Naive thymus-derived CD4-positive, alpha-beta T cell (primary cell): Measurements from ENCODE around the gene DENND6B. TPM values are rescaled to one million over a fixed set of nuclear protein-coding genes. Genes with fewer than 3 reads are reported as not detected.

ENCODE experiments used
- ATAC-seq: fragments of 150-1000 bp; cut with Tn5 transposase; 2 replicates; pipeline ENCODE4 v1.10.0; 2021; ENCODE audit warnings: mild to moderate bottlenecking, moderate library complexity
- CTCF ChIA-PET: fragments of 350-600 bp; sonication (Branson Sonifier 250); formaldehyde crosslinking; loops from one replicate; lab custom pipeline; 2021; ENCODE audit warnings: antibody characterized with exemption; lab: Charles Lee
- POLR2A ChIA-PET: fragments of 350-600 bp; sonication (Branson Sonifier 250); formaldehyde crosslinking; loops from one replicate; lab custom pipeline; 2021; ENCODE audit warnings: antibody characterized with exemption, inconsistent platforms; lab: Charles Lee
- DNase-seq, 9 donors: peaks; one replicate each; pipeline versions ENCODE4 v3.0.0 to v3.0.0-alpha.2; 2020 to 2022; ENCODE audit warnings: mixed read lengths in 1 of 9
- H3K27ac ChIP-seq: one replicate; pipeline ENCODE4 v1.7.0; 2013; ENCODE audit warnings: mild to moderate bottlenecking, low read depth, low read length, moderate library complexity
- H3K27me3 ChIP-seq, 2 donors: one replicate each; pipeline ENCODE4 v1.7.0; 2013; ENCODE audit warnings: low read length in 2 of 2, mild to moderate bottlenecking in 2 of 2, moderate library complexity in 2 of 2; ENCODE audit not compliant: control insufficient read depth in 2 of 2, insufficient read depth in 2 of 2
- H3K36me3 ChIP-seq, 3 experiments: 1 replicate in 2 of 3; 2 replicates in 1 of 3; pipeline ENCODE4 v1.7.0; 2013; ENCODE audit warnings: low read length in 3 of 3, mild to moderate bottlenecking in 3 of 3, moderate library complexity in 1 of 3; ENCODE audit not compliant: insufficient read depth in 3 of 3, control insufficient read depth in 2 of 3
- H3K4me1 ChIP-seq, 2 donors: one replicate each; pipeline ENCODE4 v1.7.0; 2013; ENCODE audit warnings: low read length in 2 of 2, mild to moderate bottlenecking in 2 of 2, moderate library complexity in 1 of 2; ENCODE audit not compliant: control insufficient read depth in 2 of 2, insufficient read depth in 2 of 2
- H3K4me3 ChIP-seq: 2 replicates; pipeline ENCODE4 v1.7.0; 2013; ENCODE audit warnings: mild to moderate bottlenecking, low read length
- H3K9me3 ChIP-seq, 3 experiments: 1 replicate in 2 of 3; 2 replicates in 1 of 3; pipeline ENCODE4 v1.7.0; 2013; ENCODE audit warnings: low read length in 3 of 3; ENCODE audit not compliant: control insufficient read depth in 2 of 3
- H3K27ac Mint-ChIP-seq, 9 donors: one replicate each; pipeline ENCODE4 v1.8.0; 2020 to 2022; ENCODE audit warnings: mixed read lengths in 9 of 9, mild to moderate bottlenecking in 8 of 9, moderate library complexity in 5 of 9, inconsistent platforms in 2 of 9
- H3K27me3 Mint-ChIP-seq, 5 donors: one replicate each; pipeline ENCODE4 v1.8.0; 2021 to 2022; ENCODE audit warnings: mixed read lengths in 5 of 5, mild to moderate bottlenecking in 1 of 5
- H3K36me3 Mint-ChIP-seq, 5 donors: one replicate each; pipeline ENCODE4 v1.8.0; 2020 to 2022; ENCODE audit warnings: mixed read lengths in 5 of 5, mild to moderate bottlenecking in 3 of 5, inconsistent platforms in 1 of 5
- H3K4me1 Mint-ChIP-seq, 7 donors: one replicate each; pipeline ENCODE4 v1.8.0; 2020 to 2022; ENCODE audit warnings: mixed read lengths in 7 of 7, mild to moderate bottlenecking in 3 of 7, inconsistent platforms in 1 of 7
- H3K4me3 Mint-ChIP-seq, 10 donors: one replicate each; pipeline ENCODE4 v1.8.0; 2020 to 2022; ENCODE audit warnings: mild to moderate bottlenecking in 10 of 10, mixed read lengths in 10 of 10, moderate library complexity in 6 of 10, inconsistent platforms in 2 of 10
- H3K9me3 Mint-ChIP-seq, 11 donors: one replicate each; pipeline ENCODE4 v1.8.0; 2020 to 2022; ENCODE audit warnings: mixed read lengths in 11 of 11, mild to moderate bottlenecking in 4 of 11, inconsistent platforms in 1 of 11, moderate library complexity in 1 of 11
- intact Hi-C, 2 donors: fragments of 100-400 bp; cut with micrococcal nuclease; formaldehyde crosslinking; loops; one replicate each; pipeline ENCODE4 v1.15.1; 2023
- polyA plus RNA-seq, 2 donors: library from polyadenylated mRNA; unstranded; fragments of 300-500 nt; fragmentation: Illumina TruSeq; gene quantifications; one replicate each; pipeline ENCODE4 v1.2.3, GENCODE V29; 2021
- total RNA-seq, 6 experiments: library from RNA in 5 of 6; stranded (reverse) in 5 of 6; gene quantifications; 1 replicate in 5 of 6; 2 replicates in 1 of 6; pipeline ENCODE4 v1.2.3 and lab custom pipeline; 2021 to 2026

DENND6B gene
- total and polyA plus RNA-seq, 7 experiments from 2014 or later, result 0.19 to 4.0 (median 2.2) TPM

GRCh38 chr22:50356186-50356585, 29.4 kb upstream of the DENND6B start:
- Mint-ChIP-seq H3K36me3 (peaks cover 4 to 30% (median 18%) of the 10 kb centered on the region in 5 donors), H3K4me3 (no peak overlapping the region), H3K4me1 (peaks cover 16 to 38% (median 28%) of the 10 kb centered on the region in 7 donors), H3K27me3 (no peaks in the 10 kb centered on the region), H3K27ac (no peak overlapping the region), H3K9me3 (peaks cover 0 to 3% (median 0%) of the 10 kb centered on the region in 11 donors)
- no peaks in the 10 kb centered on the region for H3K9me3 ChIP-seq
- CTCF ChIA-PET, result no interaction called here
- intact Hi-C loops, result no loop called here
- ATAC-seq (no peak), DNase-seq (no peak)
- no peak overlapping the region for H3K4me3 ChIP-seq
- peaks cover 0 to 21% (median 0%) of the 10 kb centered on the region in 3 experiments for H3K36me3 ChIP-seq
- peaks cover 2 to 8% of the 10 kb centered on the region in 2 donors for H3K4me1 ChIP-seq
- H3K27me3 ChIP-seq, result no peaks in the 10 kb centered on the region
- no peak overlapping the region for H3K27ac ChIP-seq
- POLR2A ChIA-PET, result interaction anchor here (0.6 kb wide), 1 partner anchor 113 kb away, joined by 3 read pairs; no protein-coding TSS in a partner anchor

- ChIA-PET POLR2A (no interaction called here), CTCF (interaction anchor here (1.0 kb wide), 1 partner anchor 107 kb away, joined by 4 read pairs; no protein-coding TSS in a partner anchor)
- ATAC-seq (no peak), DNase-seq (no peak)
- peaks cover 0 to 6% (median 0%) of the 10 kb centered on the region in 3 experiments for H3K36me3 ChIP-seq
- intact Hi-C loops, result no loop called here
- Mint-ChIP-seq H3K27ac (no peak overlapping the region), H3K9me3 (no peaks in the 10 kb centered on the region), H3K36me3 (peaks cover 0 to 8% (median 0%) of the 10 kb centered on the region in 5 donors), H3K27me3 (no peaks in the 10 kb centered on the region), H3K4me3 (no peak overlapping the region), H3K4me1 (peaks cover 0 to 6% (median 1%) of the 10 kb centered on the region in 7 donors)
- no peaks in the 10 kb centered on the region for H3K9me3 ChIP-seq
- peaks cover 14 to 22% of the 10 kb centered on the region in 2 donors for H3K4me1 ChIP-seq
- no peak overlapping the region for H3K4me3 ChIP-seq
- no peaks in the 10 kb centered on the region for H3K27me3 ChIP-seq
- no peak overlapping the region for H3K27ac ChIP-seq
Observed at GRCh38 chr22:50348058-50348457, 21.2 kb upstream of the DENND6B start.

- H3K27ac ChIP-seq, result peak overlapping the region; percentile 53
- peaks cover 0 to 9% (median 4%) of the 10 kb centered on the region in 7 donors for H3K4me1 Mint-ChIP-seq
- no peaks in the 10 kb centered on the region for H3K9me3 ChIP-seq
- H3K27me3 Mint-ChIP-seq, result no peaks in the 10 kb centered on the region
- no peak for ATAC-seq
- H3K9me3 Mint-ChIP-seq, result no peaks in the 10 kb centered on the region
- H3K4me3 Mint-ChIP-seq, result no peak overlapping the region
- intact Hi-C loops, result no loop called here
- H3K27ac Mint-ChIP-seq, result no peak overlapping the region
- POLR2A ChIA-PET, result no interaction called here
- no peaks in the 10 kb centered on the region for H3K27me3 ChIP-seq
- DNase-seq, result no peak
- CTCF ChIA-PET, result no interaction called here
- H3K4me3 ChIP-seq, result no peak overlapping the region
- H3K4me1 ChIP-seq, result peaks cover 16 to 22% of the 10 kb centered on the region in 2 donors
- peaks cover 0 to 5% (median 0%) of the 10 kb centered on the region in 3 experiments for H3K36me3 ChIP-seq
- H3K36me3 Mint-ChIP-seq, result peaks cover 0 to 2% (median 0%) of the 10 kb centered on the region in 5 donors
Observed at GRCh38 chr22:50347157-50347556, 20.3 kb upstream of the DENND6B start.

GRCh38 chr22:50346470-50346869, 19.7 kb upstream of the DENND6B start:
- CTCF ChIA-PET, result no interaction called here
- DNase-seq (no peak), ATAC-seq (no peak)
- POLR2A ChIA-PET, result no interaction called here
- H3K27me3 Mint-ChIP-seq, result no peaks in the 10 kb centered on the region
- Histone ChIP-seq H3K4me1 (peaks cover 20 to 25% of the 10 kb centered on the region in 2 donors), H3K9me3 (no peaks in the 10 kb centered on the region), H3K36me3 (peaks cover 0 to 5% (median 0%) of the 10 kb centered on the region in 3 experiments), H3K27me3 (no peaks in the 10 kb centered on the region), H3K27ac (peak overlapping the region; percentile 53), H3K4me3 (no peak overlapping the region)
- peak overlapping the region in 1 of 10 donors; percentile 39 for H3K4me3 Mint-ChIP-seq
- intact Hi-C loops, result no loop called here
- peaks cover 0 to 2% (median 0%) of the 10 kb centered on the region in 5 donors for H3K36me3 Mint-ChIP-seq
- peak overlapping the region in 3 of 9 donors; percentile 38 to 82 (median 56) for H3K27ac Mint-ChIP-seq
- peaks cover 0 to 14% (median 8%) of the 10 kb centered on the region in 7 donors for H3K4me1 Mint-ChIP-seq
- H3K9me3 Mint-ChIP-seq, result no peaks in the 10 kb centered on the region

GRCh38 chr22:50343541-50343935, 16.7 kb upstream of the DENND6B start:
- H3K27ac ChIP-seq, result peak overlapping the region; percentile 96
- no peaks in the 10 kb centered on the region for H3K9me3 ChIP-seq
- peak overlapping the region; percentile 76 for H3K4me3 ChIP-seq
- Mint-ChIP-seq H3K27ac (peak overlapping the region in 3 of 9 donors; percentile 38 to 54 (median 50)), H3K4me1 (peaks cover 0 to 18% (median 9%) of the 10 kb centered on the region in 7 donors), H3K36me3 (no peaks in the 10 kb centered on the region), H3K9me3 (no peaks in the 10 kb centered on the region), H3K27me3 (no peaks in the 10 kb centered on the region), H3K4me3 (peak overlapping the region in 6 of 10 donors; percentile 35 to 86 (median 67))
- intact Hi-C loops, result loop anchor here (1.0 to 5.0 kb wide), 6 partner anchors 29 to 277 kb away; partner anchors contain the start of genes SCO2 (in 1 of the 2) and SELENOO (in 1 of the 2)
- H3K27me3 ChIP-seq, result no peaks in the 10 kb centered on the region
- ChIA-PET CTCF (interaction anchor here (0.6 kb wide), 1 partner anchor 44 kb away, joined by 3 read pairs; no protein-coding TSS in a partner anchor), POLR2A (interaction anchor here (0.6 to 1.0 kb wide), 2 partner anchors 29 to 155 kb away, joined by 3 read pairs; no protein-coding TSS in a partner anchor)
- no peak for ATAC-seq
- peaks cover 0 to 5% (median 0%) of the 10 kb centered on the region in 3 experiments for H3K36me3 ChIP-seq
- peaks cover 20 to 25% of the 10 kb centered on the region in 2 donors for H3K4me1 ChIP-seq
- DNase-seq, result peak in 1 of 9 donors; percentile 25

GRCh38 chr22:50342651-50343540, 16.1 kb upstream of the DENND6B start, which contains the start of gene PPP6R2:
TSS of gene PPP6R2 (plus strand) at chr22:50343327. CDS start at chr22:50393909, 50,582 bp downstream.
- Mint-ChIP-seq H3K4me1 (peaks cover 0 to 18% (median 9%) of the 10 kb centered on the region in 7 donors), H3K27me3 (no peaks in the 10 kb centered on the region), H3K27ac (peak within 1 kb of the TSS in 7 of 9 donors; percentile 82 to 96 (median 93)), H3K9me3 (no peaks in the 10 kb centered on the region), H3K36me3 (no peaks in the 10 kb centered on the region), H3K4me3 (peak within 1 kb of the TSS; percentile 73 to 91 (median 88))
- peak within 1 kb of the TSS; percentile 86 for H3K4me3 ChIP-seq
- peaks cover 15 to 21% of the 10 kb centered on the region in 2 donors for H3K4me1 ChIP-seq
- peak within 1 kb of the TSS; percentile 96 for H3K27ac ChIP-seq
- ATAC-seq (peak; percentile 93), DNase-seq (peak; percentile 76 to 98 (median 87))
- no peaks in the 10 kb centered on the region for H3K9me3 ChIP-seq
- POLR2A ChIA-PET, result interaction anchor here (0.6 to 2.2 kb wide), 10 partner anchors 8 to 165 kb away, joined by 3 to 15 read pairs (median 4); partner anchors contain the start of genes DENND6B, HDAC10, LMF2 and NCAPH2
- peaks cover 0 to 5% (median 0%) of the 10 kb centered on the region in 3 experiments for H3K36me3 ChIP-seq
- intact Hi-C loops, result loop anchor here (1.0 to 5.0 kb wide), 17 partner anchors 16 to 278 kb away; partner anchors contain the start of genes DENND6B (in 2 of the 2), LMF2 (in 1 of the 2), MAPK11 (in 1 of the 2) and SCO2 (in 1 of the 2)
- CTCF ChIA-PET, result interaction anchor here (0.6 to 2.5 kb wide), 7 partner anchors 11 to 183 kb away, joined by 3 to 18 read pairs (median 6); partner anchors contain the start of genes HDAC10, LMF2, NCAPH2 and SCO2
- H3K27me3 ChIP-seq, result no peaks in the 10 kb centered on the region
